GM19025 (cell line): ENCODE measurements around the gene PPP4R3C.
"Not testable (repeated sequence)": the region's sequence is repeated elsewhere in the genome, so short reads cannot be mapped to it uniquely, and the experiment has no call there.

ENCODE experiments used
- ATAC-seq: cut with Tn5 transposase; IDR thresholded peaks from one replicate; pipeline ENCODE4 v1.9.1; 2021; ENCODE audit warnings: mild to moderate bottlenecking, low read depth, moderate library complexity; ENCODE audit not compliant: unreplicated experiment

Gene PPP4R3C

GRCh38 chrX:27463187-27463586, at the start of gene PPP4R3C:
TSS of gene PPP4R3C (minus strand) at chrX:27463341. CDS start at chrX:27463296, 45 bp downstream.
- ATAC-seq = no peak

DNA sequence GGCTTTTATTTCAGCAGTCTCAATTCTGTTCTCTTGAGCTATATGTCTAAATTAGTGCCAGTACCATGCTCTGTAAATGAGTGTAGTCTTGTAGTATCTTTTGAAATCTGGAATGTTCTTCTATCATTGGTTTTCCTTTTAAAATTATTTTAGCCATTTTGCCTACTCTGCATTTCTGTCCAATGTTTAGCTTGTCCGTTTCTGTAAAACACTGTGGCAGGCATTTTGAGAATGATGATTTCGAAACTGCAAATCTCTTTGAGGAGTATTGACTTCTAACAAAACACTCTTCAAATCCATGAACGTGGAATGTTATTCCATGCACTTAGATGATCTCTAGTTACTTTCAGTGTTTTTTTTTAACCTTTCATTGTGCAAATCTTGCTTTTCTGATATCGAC, 28.3 kb upstream of the PPP4R3C start:
- ATAC-seq = no peak

- no peak for ATAC-seq
Measured at GRCh38 chrX:27466051-27466450, 2.9 kb upstream of the PPP4R3C start.

DNA sequence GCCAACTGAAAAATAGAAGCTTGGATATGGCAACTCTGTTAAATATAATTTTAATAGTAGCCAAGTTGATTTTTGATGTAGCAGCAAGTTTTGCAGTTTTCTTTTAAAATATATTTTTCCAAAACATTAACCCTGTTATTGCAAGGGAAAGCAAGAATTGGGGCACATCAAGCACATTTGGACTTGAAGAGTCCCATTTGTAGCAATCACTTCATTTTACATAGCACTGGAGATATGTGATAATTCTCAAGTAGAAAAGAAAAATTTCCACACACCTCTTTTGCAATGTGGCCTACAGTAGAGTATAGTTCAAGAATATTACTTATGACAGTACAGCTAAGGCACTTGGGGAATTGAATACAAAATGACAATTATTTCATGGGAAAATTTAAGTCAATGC, 1.9 kb upstream of the PPP4R3C start:
- no peak for ATAC-seq

DNA sequence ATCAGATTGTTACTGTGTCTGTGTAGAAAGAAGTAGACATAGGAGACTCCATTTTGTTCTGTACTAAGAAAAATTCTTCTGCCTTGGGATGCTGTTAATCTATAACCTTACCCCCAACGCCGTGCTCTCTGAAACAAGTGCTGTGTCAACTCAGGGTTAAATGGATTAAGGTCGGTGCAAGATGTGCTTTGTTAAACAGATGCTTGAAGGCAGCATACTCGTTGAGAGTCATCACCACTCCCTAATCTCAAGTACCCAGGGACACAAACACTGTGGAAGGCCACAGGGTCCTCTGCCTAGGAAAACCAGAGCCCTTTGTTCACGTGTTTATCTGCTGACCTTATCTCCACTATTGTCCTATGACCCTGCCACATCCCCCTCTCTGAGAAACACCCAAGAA, 4.0 kb downstream of the PPP4R3C start:
- ATAC-seq = not testable (repeated sequence)

DNA sequence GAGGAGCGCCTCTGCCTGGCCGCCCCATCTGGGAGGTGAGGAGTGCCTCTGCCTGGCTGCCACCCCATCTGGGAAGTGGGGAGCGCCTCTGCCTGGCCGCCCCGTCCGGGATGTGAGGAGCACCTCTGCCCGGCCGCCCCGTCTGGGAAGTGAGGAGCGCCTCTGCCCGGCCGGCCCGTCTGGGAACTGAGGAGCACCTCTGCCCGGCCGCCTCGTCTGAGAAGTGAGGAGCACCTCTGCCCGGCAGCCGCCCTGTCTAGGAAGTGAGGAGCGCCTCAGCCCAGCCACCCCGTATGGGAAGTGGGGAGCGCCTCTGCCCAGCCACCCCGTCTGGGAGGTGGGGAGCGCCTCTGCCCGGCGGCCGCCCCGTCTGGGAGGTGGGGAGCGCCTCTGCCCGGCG, 4.6 kb downstream of the PPP4R3C start:
- ATAC-seq = not testable (repeated sequence)

DNA sequence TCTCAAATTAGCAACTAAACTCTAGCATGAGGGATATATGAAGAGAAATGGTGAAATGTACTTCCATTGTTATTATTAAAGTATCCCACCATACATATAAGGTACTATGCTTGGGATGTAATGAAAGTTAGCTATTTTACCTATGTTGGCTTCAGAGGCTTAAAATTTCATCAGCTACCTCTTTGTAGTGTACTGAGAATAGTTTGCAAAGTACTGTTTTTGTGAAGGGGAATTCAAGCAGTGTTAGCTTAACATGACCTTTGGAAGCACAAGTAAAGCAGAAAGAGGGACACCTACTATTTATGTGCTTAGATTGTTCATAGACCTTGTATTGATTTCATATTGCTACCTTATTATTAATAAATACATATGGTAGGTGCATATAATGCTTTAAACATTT, 11.8 kb downstream of the PPP4R3C start:
- no peak for ATAC-seq

DNA sequence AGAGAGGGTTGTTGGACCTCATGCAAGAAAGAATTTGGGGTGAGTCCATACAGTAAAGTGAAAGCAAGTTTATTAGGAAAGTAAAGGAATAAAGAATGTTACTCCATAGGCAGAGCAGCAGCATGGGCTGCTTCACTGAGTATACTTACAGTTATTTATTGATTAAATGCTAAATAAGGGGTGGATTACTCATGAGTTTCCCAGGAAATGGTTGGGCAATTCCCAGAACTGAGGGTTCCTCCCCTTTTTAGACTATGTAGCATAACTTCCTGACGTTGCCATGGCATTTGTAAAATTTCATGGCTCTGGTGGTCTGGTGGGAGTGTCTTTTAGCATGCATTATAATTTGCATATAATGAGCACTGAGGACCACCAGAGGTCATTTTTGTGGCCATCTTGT, 16.7 kb downstream of the PPP4R3C start:
- no peak for ATAC-seq

DNA sequence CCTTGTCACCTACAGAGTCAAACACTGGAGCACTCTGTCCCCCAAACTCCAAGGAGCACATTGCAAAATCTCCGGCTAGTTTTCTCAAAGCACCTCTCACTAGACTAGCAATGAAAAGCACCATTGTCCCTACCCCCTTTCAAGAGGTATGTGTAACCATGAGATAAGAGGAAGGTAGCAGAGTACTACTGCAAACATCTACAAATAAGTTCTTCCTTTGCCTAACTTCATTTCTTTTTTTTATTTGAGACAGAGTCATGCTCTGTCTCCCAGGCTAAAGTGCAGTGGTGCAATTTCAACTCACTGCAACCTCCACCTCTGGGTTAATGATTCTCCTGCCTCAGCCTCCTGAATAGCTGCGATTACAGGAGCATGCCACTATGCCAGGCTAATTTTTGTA, 17.7 kb downstream of the PPP4R3C start:
- no peak for ATAC-seq

- no peak for ATAC-seq
Measured at GRCh38 chrX:27444093-27444908, 18.8 kb downstream of the PPP4R3C start.

GRCh38 chrX:27442392-27442791, 20.7 kb downstream of the PPP4R3C start:
- not testable (repeated sequence) for ATAC-seq

GRCh38 chrX:27439771-27440170, 23.4 kb downstream of the PPP4R3C start:
- no peak for ATAC-seq

DNA sequence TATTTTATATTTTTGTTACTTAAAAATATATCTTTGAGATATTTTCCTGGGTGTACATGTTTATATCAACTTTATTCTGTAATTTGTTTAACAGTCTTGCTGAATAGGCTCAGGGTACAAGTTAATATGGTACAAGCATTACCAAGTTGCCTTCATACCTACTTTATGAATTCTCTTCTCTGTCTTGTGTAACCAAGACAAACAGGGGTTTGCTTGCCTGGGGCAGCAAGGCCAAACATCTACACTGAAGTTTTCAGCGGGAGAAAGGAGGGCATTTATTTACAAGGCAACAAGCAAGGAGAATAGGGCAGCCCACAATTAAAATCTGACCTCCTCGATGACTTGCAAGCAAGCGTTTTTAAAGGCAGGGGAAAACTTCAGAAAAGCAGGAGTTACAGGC, 24.2 kb downstream of the PPP4R3C start:
- ATAC-seq = no peak

- ATAC-seq = no peak
Measured at GRCh38 chrX:27435031-27435430, 28.1 kb downstream of the PPP4R3C start.
